Testis (tissue), 2 donors: ENCODE results near the gene TSC22D3.

ENCODE experiments used
- POLR2A ChIP-seq: fragments of 450-650 bp; IDR thresholded peaks from one replicate; pipeline ENCODE4 v1.6.1; 2017; ENCODE audit warnings: antibody characterized with exemption, mild to moderate bottlenecking, moderate library complexity
- TF ChIP-seq, protein P1 (sequence below), 3 experiments: fragments of 450-650 bp in 2 of 3; fragments of 200-600 bp in 1 of 3; sonication (generic) in 1 of 3; IDR thresholded peaks; one replicate each; pipeline ENCODE4 v1.5.1; 2016 to 2019; ENCODE audit warnings: antibody characterized with exemption in 3 of 3, mild to moderate bottlenecking in 2 of 3, moderate library complexity in 1 of 3

- TF ChIP-seq, protein P1, sequence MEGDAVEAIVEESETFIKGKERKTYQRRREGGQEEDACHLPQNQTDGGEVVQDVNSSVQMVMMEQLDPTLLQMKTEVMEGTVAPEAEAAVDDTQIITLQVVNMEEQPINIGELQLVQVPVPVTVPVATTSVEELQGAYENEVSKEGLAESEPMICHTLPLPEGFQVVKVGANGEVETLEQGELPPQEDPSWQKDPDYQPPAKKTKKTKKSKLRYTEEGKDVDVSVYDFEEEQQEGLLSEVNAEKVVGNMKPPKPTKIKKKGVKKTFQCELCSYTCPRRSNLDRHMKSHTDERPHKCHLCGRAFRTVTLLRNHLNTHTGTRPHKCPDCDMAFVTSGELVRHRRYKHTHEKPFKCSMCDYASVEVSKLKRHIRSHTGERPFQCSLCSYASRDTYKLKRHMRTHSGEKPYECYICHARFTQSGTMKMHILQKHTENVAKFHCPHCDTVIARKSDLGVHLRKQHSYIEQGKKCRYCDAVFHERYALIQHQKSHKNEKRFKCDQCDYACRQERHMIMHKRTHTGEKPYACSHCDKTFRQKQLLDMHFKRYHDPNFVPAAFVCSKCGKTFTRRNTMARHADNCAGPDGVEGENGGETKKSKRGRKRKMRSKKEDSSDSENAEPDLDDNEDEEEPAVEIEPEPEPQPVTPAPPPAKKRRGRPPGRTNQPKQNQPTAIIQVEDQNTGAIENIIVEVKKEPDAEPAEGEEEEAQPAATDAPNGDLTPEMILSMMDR (IDR thresholded peaks at IDR 0.05), result no peak
- TF ChIP-seq POLR2A, result no peak
These were observed 71.0 kb downstream of the TSC22D3 start for GRCh38 chrX:107704587-107704986.
